Activated CD8-positive, alpha-beta memory T cell treated with anti-CD3 and anti-CD28 coated beads, Interleukin-2, amount 50 U/mL, for 48 hours (primary cell): ENCODE measurements around the gene RASGRF1.
"Not testable (repeated sequence)": the region's sequence is repeated elsewhere in the genome, so short reads cannot be mapped to it uniquely, and the experiment has no call there.

Experiments used
- DNase-seq: peaks from one replicate; pipeline ENCODE4 v3.0.0-alpha.2; 2020

Gene RASGRF1

DNA sequence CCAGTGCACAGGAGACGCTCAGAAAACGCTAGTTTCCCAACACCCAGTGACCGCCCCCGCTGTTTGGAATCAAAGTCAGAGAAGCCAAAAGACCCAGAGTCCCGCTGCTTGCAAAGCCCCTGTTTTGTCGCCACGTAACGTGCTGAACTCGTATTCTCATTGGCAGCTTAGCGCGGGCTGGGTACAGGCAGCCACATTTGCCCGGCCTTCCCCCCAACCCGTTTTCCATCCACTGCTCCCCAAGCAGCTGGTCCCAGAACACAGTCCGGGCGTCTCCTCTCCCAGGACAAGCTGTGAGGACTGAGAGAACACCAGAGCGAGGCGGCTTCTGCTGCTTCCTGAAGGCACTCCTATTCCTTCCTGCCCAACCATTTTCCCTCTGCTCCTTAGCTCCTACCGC, 54.8 kb downstream of the RASGRF1 start:
- no peak for DNase-seq

DNA sequence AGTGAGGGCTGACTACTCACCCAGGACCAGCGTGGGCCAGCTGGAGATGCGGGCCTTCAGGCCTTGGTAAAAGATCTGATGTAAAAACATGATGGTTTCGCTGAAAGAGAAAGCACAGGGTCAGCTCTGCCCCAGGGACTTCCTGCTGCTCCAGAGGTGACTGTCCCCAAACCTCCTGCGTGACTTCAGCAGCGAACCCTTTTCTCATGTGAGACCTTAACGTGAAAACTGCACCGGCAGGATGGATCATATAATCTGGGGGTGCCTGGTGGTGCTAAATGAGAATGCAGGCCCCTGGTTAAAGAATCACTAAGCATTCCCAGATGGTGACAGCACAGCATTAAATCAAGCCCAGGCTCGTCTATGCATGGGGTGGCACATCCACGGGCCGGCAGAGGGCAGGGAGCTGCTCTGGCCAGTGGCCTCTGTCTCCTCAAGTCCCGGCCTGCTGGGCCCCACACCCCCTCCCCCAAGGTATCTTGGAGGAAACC, 55.4 kb downstream of the RASGRF1 start:
- DNase-seq: no peak

DNA sequence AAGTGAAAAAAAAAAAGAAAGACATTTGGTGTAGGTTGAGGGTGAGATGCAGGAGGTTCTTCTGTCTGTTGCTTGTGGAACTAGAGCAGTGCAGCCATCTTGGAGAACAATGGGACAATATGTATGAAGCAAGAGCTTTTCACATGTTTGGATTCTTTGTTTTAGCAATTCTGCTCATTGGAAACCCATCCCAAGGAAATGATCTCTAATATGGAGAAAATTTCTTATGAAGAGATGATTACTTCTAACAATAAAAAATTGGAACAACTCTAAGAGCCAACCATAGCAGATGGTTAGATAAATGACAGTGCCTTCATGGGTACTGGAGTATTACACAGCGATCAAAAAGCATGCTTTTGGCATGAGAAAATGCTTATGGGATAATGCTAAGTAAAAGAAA, 56.3 kb downstream of the RASGRF1 start:
- no peak for DNase-seq

DNA sequence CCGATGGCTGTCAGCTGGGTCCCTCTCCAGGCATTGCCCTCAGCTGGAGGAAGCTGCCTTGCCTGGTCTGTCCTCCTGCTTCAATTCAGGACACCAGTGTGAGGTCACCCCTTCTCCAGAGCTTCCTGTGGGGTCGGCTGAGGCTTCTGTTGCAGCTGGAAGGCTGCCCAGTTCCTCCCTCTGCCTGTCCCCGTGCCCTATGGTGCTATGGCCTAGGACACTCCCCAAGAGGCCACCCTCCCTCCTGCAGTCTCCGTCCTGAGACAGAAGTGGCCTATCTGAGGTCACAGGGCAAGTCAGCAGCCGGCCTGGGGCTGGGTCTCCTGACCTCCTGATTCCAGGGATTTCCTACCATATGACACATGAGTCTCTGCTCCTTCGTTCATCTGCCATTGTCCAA, 57.9 kb downstream of the RASGRF1 start:
- DNase-seq: no peak

DNA sequence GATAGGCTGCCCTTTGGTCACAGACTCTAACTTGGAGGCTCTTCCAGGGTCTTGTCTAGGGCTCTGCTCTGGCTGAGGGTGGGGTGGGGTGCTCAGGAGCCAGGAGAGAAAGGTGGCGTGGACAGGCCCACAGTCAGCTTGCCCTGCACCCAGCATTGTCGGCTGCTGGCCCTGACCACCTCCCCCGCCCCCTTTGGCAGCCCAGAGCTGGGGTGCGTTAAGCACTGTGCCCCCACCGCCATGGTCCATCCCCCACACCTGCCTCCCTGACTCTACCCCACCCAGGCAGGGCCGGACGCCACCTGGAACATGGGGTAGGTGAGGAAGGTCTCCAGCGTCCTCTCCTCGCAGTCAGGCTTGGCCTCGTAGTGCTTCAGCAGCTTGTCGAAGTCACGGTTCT, 58.8 kb downstream of the RASGRF1 start:
- no peak for DNase-seq

DNA sequence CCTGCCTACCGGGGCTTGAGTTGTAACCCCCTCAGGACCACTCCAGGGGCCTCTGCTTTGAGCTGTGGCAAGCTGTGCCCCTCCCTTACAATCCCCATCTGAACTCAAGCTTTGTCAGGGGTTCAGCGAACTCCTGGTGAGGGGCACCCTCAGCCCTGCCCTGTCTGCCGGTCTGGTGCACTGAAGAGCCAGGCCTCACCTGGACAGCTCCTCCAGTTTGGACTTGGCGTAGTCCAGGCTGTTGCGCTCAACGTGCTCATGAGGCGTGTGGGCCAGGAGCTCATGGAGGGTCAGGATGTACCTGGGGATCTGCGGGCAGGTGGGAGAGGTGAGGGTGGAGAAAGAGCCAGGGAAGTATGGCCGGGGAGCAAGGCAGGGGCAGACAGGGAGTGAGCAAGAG, 59.4 kb downstream of the RASGRF1 start:
- DNase-seq: no peak

DNA sequence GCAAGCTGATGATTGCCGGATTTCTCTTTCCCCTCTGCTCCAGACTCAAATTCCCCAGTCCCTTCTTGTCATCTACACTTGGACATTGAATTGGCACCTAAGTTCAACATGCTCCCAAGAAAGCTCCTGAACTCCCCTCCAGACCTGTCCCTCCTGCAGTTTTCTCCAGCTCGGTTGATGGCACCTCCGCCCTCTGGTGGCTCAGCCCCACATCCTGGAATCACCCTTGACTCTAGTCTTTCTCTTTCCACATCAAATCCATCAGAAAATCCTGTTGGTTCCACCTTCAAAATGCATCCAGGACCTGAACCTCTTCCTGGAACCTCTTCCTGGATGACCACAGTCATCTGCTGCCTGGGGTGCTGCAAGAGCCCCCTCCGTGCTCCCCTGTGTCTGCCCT, 60.1 kb downstream of the RASGRF1 start:
- no peak for DNase-seq

DNA sequence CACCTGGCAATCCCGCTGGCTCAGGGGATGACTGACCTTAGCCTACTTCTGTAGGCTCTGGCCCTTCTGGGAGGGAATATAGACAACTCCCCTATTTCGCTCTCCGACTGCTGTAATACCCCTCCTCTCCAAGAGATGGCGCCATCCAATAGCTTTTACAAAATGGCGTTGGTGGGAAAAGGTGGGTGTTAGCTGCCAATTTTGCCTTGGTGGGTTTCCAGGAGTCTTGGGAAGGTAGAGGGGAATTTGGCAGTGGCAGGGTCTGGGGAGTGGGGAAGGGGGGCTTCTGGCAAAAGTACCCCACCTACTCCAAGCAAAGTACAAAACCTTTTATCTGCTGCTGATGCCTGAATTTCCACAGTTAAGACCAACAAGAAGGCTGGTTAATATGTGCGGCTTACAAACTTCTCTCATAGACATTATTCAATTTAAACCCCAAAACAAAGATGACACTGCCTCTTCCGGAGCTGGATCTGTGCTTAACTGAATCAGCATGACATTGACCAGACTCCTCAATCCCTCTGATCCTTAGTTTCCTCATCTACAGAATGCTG, 62.1 kb downstream of the RASGRF1 start:
- peak; percentile 73 for DNase-seq

DNA sequence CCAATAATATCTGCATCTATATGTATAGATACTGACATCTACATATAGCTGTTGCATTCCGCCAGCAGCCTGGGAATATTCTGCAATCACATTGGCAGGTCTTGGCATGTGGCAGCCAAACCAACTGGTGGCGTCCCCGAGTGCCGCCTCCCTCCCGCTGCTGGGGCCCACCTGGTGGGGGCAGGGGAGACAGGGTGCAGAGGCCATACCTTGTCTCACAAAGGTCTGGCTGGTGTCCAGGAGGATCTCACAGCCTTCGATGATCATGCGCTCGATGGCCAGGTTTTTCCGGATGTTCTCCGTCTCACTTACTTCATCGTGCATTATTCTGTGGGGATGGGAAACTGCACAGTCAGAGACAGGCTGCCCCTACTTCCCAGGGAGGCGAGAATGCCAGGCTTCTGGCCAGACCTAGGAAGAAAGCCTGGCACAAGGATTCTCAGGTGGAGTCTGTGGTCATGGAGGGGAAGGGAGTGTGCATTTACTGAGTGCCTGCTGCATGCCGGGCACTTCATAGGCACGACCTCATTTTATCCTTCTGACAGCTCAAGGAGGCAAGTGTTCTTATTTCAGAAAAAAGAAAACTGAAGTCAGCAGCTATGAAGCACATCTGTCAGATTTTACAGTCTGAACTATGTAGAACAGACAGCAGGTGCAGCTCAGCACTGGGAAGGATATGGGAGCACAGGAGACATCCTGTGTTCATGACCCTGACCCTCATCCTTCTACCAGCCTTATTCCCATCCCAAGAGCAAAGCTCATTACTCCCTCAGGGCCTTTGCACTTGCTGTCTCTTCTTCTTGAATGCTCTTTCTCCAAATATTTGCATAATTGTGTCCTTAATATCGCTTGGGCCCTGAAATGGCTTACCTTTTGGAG, 62.8 kb downstream of the RASGRF1 start:
- DNase-seq: no peak

DNA sequence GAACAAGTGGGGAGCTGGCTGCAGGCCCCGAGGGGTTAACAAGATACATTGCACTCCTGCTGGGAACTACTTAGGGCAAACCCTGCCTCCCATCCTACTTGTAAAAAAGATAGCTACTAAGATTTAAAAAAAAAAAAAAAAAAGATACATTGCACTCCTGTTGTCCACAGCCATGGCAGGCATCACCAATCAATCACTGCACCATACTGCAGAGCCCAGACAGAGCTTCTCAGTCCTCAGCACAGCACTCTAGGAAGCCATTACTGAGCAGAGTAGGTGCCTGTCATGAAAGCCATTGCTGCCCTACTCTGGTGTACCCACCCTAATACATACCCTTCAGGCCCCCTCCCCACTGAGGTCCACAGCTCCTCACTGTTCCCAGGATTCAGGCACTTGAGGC, 64.8 kb downstream of the RASGRF1 start:
- DNase-seq: no peak

DNA sequence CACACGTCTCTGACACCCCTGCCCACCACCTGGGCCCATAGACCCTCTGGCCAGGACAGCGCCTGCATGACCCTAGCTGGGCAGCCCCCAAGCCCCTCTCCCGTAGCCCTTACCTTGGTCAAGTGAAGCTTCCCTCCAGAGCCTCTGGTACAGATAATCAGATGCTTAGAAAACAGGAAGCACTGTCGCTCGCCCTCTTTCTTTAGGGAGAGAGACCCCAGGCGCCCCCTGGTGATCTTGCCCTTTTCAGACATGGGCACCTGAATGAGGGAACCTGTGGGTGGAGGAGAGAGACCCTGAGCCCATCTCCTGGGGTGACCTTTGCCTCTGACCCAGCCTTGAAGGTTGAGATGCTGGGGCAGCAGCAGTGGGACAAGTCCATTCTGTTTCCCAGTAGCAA, 65.4 kb downstream of the RASGRF1 start:
- DNase-seq: no peak

DNA sequence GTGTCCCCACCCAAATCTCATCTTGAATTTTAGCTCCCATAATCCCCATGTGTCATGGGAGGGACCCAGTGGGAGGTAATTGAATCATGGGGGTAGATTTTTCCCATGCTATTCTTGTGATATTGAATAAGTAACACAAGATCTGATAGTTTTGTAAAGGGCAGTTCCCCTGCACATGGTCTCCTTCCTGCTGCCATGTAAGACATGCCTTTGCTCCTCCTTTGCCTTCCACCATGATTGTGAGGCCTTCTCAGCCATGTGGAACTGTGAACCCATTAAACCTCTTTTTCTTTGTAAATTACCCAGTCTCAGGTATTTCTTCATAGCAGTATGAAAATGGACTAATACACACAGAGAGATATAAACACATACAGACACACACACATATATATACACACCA, 66.1 kb downstream of the RASGRF1 start:
- DNase-seq: not testable (repeated sequence)

DNA sequence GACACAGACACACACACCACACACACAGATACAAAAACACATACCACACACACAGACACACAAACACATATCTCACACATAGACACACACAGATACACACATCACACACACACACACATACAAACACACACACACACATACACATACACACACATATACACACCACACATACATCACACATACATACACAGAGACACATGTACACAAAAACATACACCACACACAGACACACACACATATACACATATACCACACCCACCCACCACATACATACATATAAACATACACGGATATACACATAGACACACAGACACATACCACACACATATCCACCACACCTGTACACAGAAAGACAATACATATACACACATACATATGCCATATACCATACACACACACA, 66.7 kb downstream of the RASGRF1 start:
- no peak for DNase-seq

DNA sequence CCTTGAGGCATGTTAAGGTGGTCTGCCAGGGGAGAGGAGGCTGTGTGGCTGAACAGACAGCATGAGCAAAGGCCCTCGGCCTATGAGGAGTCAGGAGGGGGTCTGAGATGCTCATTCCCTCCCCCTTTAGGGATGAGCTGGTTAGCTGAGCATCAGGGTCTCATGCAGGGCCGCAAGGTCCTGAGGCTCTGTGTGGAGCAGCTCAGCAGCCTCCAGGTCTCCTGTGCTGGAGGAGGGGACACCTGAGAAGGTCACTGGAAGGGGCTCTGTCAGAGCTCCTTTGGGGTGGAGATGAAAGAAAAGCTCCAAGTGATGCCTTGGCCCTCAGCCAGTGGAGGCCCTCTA, 67.1 kb downstream of the RASGRF1 start:
- no peak for DNase-seq

DNA sequence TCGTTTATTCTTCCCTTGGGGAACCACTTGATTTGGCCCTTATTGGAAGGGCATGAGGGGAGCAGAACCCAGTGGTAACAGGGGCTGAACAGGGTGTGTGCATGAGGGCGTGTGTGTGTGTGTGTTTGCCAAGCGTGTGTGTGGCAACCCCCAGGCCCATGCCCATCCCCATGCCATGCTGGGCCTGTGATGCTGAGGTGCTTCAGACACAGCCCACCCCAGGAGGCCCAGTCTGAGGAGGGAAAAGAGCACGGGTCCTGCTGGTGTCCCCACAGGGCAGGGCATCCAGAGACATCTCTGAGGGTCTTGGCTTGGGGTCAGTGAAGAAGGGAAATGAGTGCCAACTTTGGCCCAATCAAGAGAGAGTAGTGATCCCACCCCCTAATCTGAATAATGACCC, 71.6 kb downstream of the RASGRF1 start:
- no peak for DNase-seq

DNA sequence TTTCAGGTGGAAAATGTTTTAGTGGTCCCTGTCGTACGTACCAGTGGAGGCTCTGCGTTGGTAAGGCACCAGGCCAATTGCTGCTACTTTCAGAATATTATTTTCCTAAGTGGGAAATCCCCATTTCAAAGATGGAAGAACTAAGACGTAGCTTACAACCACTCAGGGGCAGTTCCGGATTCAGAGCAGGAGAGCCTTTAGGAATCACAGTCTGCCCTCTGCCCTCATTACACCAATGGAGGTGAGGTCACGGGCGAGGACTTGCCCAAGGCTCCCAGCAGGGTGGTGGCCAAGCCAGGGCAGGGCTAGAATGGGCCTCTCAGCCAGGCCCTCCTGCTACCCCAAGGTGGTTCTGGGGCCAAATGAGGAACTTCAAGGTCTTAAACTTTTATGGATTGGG, 72.6 kb downstream of the RASGRF1 start:
- DNase-seq: no peak

DNA sequence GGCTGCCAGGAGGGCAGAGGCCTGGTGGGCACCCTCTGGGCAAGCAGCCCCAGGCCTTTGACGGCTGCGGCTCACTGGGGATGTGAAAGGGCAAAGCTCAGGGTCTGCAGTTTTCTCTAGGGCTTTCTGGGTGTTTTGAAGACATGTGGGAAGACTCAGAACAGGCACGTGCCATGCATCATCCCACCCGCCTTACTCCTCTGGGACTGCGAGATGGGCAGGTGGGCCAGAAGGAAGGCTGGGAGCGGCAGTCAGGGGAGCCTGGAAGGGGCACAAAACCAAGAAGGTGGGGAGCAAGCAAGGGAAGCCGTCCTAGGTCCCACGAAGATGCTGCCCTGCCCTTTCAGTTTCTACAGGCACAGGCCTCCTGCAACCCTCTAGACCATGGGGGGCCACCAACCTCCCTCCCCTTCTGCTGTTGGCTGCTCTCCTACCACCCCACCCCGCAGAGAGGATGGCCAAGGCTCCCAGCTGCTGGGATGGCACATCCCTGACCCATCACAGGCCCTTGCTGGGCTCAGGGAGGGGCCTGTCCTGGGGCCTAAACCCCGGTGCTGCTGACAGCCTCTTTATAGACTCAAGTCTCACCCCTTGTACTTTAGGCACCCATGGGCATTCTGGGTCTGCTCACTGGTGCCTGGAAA, 73.9 kb downstream of the RASGRF1 start:
- no peak for DNase-seq

DNA sequence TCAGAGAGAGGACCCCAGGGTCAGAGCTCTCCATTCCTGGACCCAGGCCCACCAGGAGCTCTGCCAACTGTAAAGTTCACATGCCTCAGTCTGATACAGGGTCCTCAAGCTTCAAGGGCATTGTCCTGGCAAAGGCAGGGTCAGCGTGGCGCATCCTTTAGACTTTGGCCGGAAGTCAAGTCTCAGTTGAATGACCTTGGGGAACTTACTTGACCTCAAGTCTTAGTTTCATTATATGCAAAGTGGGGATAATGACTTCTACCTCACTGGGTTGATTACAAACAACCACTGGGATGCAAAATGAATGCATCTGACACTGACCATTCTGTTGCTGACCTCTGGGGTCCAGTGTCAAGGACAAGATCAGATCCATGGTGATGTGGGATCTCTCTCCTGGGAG, 75.2 kb downstream of the RASGRF1 start:
- DNase-seq: no peak

DNA sequence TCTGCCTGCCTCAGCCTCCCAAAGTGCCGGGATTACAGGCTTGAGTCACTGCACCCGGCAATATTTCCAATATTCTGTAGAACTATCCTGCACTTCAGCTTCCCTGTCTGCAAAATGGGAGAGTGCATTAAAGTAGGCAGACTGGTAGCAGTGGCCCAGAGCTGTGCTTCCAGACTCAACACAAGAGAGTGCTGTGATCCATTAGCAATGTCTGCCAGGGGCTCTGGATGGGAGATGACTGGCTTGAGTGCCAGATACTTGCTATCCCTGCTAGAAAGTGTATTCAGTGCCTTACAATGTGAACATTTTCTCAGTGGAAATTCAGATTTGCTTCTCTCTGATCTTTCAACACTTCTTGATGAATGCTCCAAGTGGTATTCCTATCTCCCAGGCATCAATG, 80.3 kb downstream of the RASGRF1 start:
- DNase-seq: no peak

DNA sequence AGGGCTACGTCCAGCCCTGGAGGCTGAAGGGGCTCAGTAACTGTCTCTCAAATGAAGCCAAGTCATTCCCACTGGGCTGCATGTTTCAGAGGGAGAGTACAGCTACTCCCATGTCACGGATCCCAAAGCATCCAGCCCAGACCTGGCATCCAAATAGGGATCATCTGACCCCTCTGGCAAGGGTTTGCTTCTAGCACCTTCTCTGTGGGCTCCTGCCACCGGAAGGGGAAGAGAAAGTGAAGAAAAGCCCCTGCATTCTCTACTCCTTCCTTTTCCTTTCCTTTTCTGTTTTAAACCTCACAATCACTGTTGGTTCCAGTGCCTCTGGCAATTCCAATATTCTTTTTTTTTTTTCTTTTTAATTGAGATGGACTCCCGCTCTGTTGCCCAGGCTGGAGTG, 81.2 kb downstream of the RASGRF1 start:
- no peak for DNase-seq

DNA sequence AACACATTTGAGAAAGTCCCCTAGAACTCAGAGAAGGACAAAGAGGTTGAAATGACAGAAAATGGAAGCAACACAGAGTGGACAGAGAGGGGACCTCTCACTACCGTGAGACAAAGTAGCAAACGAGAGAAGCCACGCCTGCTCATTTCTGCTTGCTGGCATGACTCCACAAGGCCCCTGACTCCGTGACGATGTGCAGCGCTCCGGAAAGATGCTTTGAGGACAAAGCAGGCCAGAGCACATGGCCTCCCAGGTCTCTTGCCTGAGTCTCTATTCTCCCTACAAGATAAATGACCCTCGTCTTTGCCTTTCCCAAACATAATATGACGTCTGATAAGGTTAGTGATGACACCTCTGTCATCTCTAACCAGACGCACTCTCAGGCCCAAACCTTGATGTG, 81.9 kb downstream of the RASGRF1 start:
- DNase-seq: no peak

DNA sequence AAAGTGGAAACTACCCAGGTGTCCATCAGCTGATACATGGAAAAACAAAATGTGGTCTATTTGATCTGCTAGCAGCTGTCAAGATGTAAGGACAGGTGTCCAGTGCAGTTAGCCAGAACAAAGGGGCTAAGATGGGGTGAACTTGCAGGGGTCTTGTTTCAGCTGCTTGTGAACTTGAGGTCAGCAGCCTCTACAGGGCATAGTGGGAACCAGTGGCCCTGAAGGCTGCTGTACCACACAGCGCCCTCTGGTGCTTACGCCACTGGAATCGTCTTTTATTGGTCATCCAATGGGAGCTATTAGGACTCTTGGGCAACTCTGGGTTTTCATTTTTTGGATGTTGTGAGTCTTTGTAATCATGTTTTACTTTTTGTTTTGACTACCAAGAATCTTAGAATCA, 83.5 kb downstream of the RASGRF1 start:
- no peak for DNase-seq

DNA sequence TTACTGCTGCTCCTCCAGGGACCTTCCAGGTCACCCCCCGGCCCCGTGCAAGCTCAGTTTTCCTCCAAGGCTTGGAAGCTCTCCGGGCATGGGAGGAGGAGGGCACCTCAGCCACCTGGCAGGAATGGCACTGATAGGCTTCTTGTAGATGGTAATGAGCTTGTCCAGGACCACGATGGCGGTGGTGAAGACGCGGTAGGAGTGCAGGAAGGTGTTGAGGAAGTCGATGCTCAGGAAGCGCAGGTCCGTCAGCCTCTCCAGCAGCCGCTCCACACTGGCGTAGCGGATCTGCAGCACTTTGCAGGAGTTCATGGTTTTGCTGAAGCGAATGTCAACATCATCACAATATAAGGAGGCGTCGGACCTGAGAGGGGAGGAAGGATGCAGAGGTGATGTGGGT, 84.5 kb downstream of the RASGRF1 start:
- DNase-seq: no peak

DNA sequence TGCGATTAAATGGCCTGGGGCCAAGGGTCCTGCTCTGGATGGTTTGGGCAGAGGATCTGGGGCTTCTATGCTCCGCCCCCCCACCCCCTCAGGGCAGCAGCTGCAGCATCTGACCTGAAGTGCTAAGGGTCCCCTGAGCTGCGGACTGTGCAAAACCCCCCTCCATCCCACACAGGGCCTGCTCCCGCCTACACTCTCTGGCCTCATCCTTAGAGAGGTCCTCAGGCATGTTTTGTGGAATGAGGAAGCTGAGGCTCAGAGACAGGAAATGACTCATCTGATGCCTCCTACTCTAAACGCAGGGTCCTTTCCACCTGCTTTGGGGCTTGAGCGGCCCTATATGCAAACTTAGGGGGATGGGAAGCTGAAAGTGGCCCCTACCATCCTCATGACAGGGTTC, 86.2 kb downstream of the RASGRF1 start:
- DNase-seq: no peak
